Adipocyte (in vitro differentiated cells): ENCODE measurements around the gene OR2H1.

ENCODE experiments used
- DNase-seq: peaks from one replicate; pipeline ENCODE4 v3.0.0-alpha.2; 2015; ENCODE audit warnings: low read depth
- H3K27me3 ChIP-seq: replicated peaks from 2 replicates; pipeline ENCODE4 v1.7.0; 2013; ENCODE audit warnings: mild to moderate bottlenecking, low read length, moderate library complexity; ENCODE audit not compliant: control insufficient read depth, insufficient read depth
- H3K36me3 ChIP-seq: 2 replicates; pipeline ENCODE4 v1.7.0; 2013; ENCODE audit warnings: low read length, mild to moderate bottlenecking, moderate library complexity; ENCODE audit not compliant: control insufficient read depth, insufficient read depth, severe bottlenecking
- H3K4me1 ChIP-seq: 2 replicates; pipeline ENCODE4 v1.7.0; 2013; ENCODE audit warnings: mild to moderate bottlenecking, low read length, moderate library complexity; ENCODE audit not compliant: control insufficient read depth, insufficient read depth
- H3K4me3 ChIP-seq: 2 replicates; pipeline ENCODE4 v1.7.0; 2013; ENCODE audit warnings: mild to moderate bottlenecking, low read length, moderate library complexity
- H3K9ac ChIP-seq: 2 replicates; pipeline ENCODE4 v1.7.0; 2013; ENCODE audit warnings: mild to moderate bottlenecking, low read length, moderate library complexity
- H3K9me3 ChIP-seq: 2 replicates; pipeline ENCODE4 v1.7.0; 2013; ENCODE audit warnings: mild to moderate bottlenecking, low read length, moderate library complexity; ENCODE audit not compliant: control insufficient read depth

OR2H1 gene

GRCh38 chr6:29510202-29510601 is 53.2 kb downstream of the OR2H1 start:
- Histone ChIP-seq H3K4me1 (no peaks in the 10 kb centered on the region), H3K9me3 (no peaks in the 10 kb centered on the region), H3K27me3 (peaks cover 24% of the 10 kb centered on the region), H3K9ac (no peak overlapping the region), H3K36me3 (no peaks in the 10 kb centered on the region), H3K4me3 (no peak overlapping the region)
- DNase-seq, result no peak

GRCh38 chr6:29510746-29511300 is 53.9 kb downstream of the OR2H1 start:
- Histone ChIP-seq H3K27me3 (peaks cover 24% of the 10 kb centered on the region), H3K9ac (no peak overlapping the region), H3K4me1 (no peaks in the 10 kb centered on the region), H3K4me3 (no peak overlapping the region), H3K36me3 (no peaks in the 10 kb centered on the region), H3K9me3 (no peaks in the 10 kb centered on the region)
- DNase-seq, result no peak
